Smooth muscle cell (in vitro differentiated cells): ENCODE measurements around the gene TRIM21. TPM values are rescaled to one million over a fixed set of nuclear protein-coding genes. Genes with fewer than 3 reads are reported as not detected.

Source experiments
- DNase-seq: peaks from one replicate; lab custom pipeline; 2025; ENCODE audit not compliant: unreplicated experiment; lab: John Stamatoyannopoulos, UW
- H2AFZ ChIP-seq: fragments of 200-600 bp; sonication (generic); 2 replicates; pipeline ENCODE4 v1.6.0; 2016; ENCODE audit warnings: antibody characterized with exemption, low read depth, mild to moderate bottlenecking
- H3F3A ChIP-seq: fragments of 200-600 bp; sonication (generic); 2 replicates; pipeline ENCODE4 v1.6.0; 2017; ENCODE audit warnings: antibody characterized with exemption, low read depth
- H3K27ac ChIP-seq: fragments of 200-600 bp; sonication (generic); 2 replicates; pipeline ENCODE4 v1.5.1; 2016; ENCODE audit warnings: low read depth, mild to moderate bottlenecking
- H3K27me3 ChIP-seq: fragments of 200-600 bp; sonication (generic); 2 replicates; pipeline ENCODE4 v1.6.1; 2016; ENCODE audit warnings: low read depth, mild to moderate bottlenecking
- H3K36me3 ChIP-seq: fragments of 200-600 bp; sonication (generic); 2 replicates; pipeline ENCODE4 v1.5.1; 2016; ENCODE audit warnings: low read depth
- H3K4me1 ChIP-seq: fragments of 200-600 bp; sonication (generic); 2 replicates; pipeline ENCODE4 v1.5.1; 2016; ENCODE audit warnings: low read depth
- H3K4me2 ChIP-seq: fragments of 200-600 bp; sonication (generic); 2 replicates; pipeline ENCODE4 v1.6.0; 2016; ENCODE audit warnings: mild to moderate bottlenecking
- H3K4me3 ChIP-seq: fragments of 200-600 bp; sonication (generic); 2 replicates; pipeline ENCODE4 v1.5.1; 2016; ENCODE audit warnings: mild to moderate bottlenecking
- H3K79me2 ChIP-seq: fragments of 200-600 bp; sonication (generic); 2 replicates; pipeline ENCODE4 v1.6.0; 2016; ENCODE audit warnings: low read depth, mild to moderate bottlenecking
- H3K9ac ChIP-seq: fragments of 200-600 bp; sonication (generic); 2 replicates; pipeline ENCODE4 v1.6.0; 2016; ENCODE audit warnings: low read depth
- H3K9me3 ChIP-seq: fragments of 200-600 bp; sonication (generic); replicated peaks from 2 replicates; pipeline ENCODE4 v1.5.1; 2016; ENCODE audit warnings: low read depth
- H4K20me1 ChIP-seq: fragments of 200-600 bp; sonication (generic); 2 replicates; pipeline ENCODE4 v1.6.0; 2016; ENCODE audit warnings: low read depth
- CTCF ChIP-seq: fragments of 200-600 bp; sonication (generic); IDR thresholded peaks from 2 replicates; pipeline ENCODE4 v1.5.1; 2017; ENCODE audit warnings: borderline replicate concordance, mild to moderate bottlenecking, antibody characterized with exemption; ENCODE audit not compliant: insufficient read depth, poor library complexity, severe bottlenecking
- WGBS: methylation state at CpG from one replicate; pipeline ENCODE4 v1.1.7; 2016; ENCODE audit warnings: low lambda C conversion rate; 5-methylcytosine and 5-hydroxymethylcytosine counted together
- polyA plus RNA-seq: library from polyadenylated mRNA; unstranded; fragments of >200 nt; fragmentation: Nextera tagmentation; extraction: Ambion mirVana; gene quantifications from 2 replicates; pipeline ENCODE4 v1.2.1, GENCODE V29; 2016
- total RNA-seq: library from RNA; depleted of rRNA; stranded (reverse); fragments of >200 nt; gene quantifications from 2 replicates; pipeline ENCODE4 v1.2.3, GENCODE V29; 2014

The TRIM21 gene
- total RNA-seq (14.0 and 18.7 TPM in 2 replicates), polyA plus RNA-seq (14.0 and 27.6 TPM in 2 replicates)

- Histone ChIP-seq H3K4me2 (peak within 1 kb of the TSS; percentile 90), H4K20me1 (no peaks in the 10 kb centered on the region), H3K36me3 (peaks cover 3% of the 10 kb centered on the region), H3K4me3 (peak within 1 kb of the TSS; percentile 69), H3K4me1 (no peaks in the 10 kb centered on the region), H3F3A (no peaks in the 10 kb centered on the region), H3K9ac (peak within 1 kb of the TSS; percentile 64), H3K9me3 (no peaks in the 10 kb centered on the region), H3K79me2 (peaks cover 5% of the 10 kb centered on the region), H3K27me3 (no peaks in the 10 kb centered on the region), H2AFZ (peak within 1 kb of the TSS; percentile 91), H3K27ac (no peak within 1 kb of the TSS)
- TF ChIP-seq CTCF: no peak
- WGBS: 7% methylated on average over 13 of the region's 13 CpGs
- peak; percentile 39 for DNase-seq
These were observed at the start of gene TRIM21 for GRCh38 chr11:4393209-4393857. TSS of gene TRIM21 (minus strand) at chr11:4393702. CDS start at chr11:4390409, 3,293 bp downstream.

- Histone ChIP-seq H2AFZ (no peak overlapping the region), H3K9me3 (no peaks in the 10 kb centered on the region), H3K36me3 (no peaks in the 10 kb centered on the region), H4K20me1 (no peaks in the 10 kb centered on the region), H3K4me2 (no peak overlapping the region), H3K9ac (no peak overlapping the region), H3K4me3 (no peak overlapping the region), H3K27ac (no peak overlapping the region), H3K79me2 (no peaks in the 10 kb centered on the region), H3K4me1 (no peaks in the 10 kb centered on the region), H3F3A (no peaks in the 10 kb centered on the region), H3K27me3 (no peaks in the 10 kb centered on the region)
- DNase-seq: no peak
- WGBS: 93% methylated on average over 3 of the region's 3 CpGs
- no peak for TF ChIP-seq CTCF
These were observed 48.0 kb upstream of the TRIM21 start for GRCh38 chr11:4441515-4441914.

- no peaks in the 10 kb centered on the region for H3K9me3 ChIP-seq
- TF ChIP-seq CTCF: no peak
- no peaks in the 10 kb centered on the region for H3F3A ChIP-seq
- DNase-seq: no peak
- H3K4me2 ChIP-seq: no peak overlapping the region
- H3K27me3 ChIP-seq: no peaks in the 10 kb centered on the region
- H3K9ac ChIP-seq: no peak overlapping the region
- H3K4me3 ChIP-seq: no peak overlapping the region
- no peaks in the 10 kb centered on the region for H3K4me1 ChIP-seq
- H3K79me2 ChIP-seq: no peaks in the 10 kb centered on the region
- no peaks in the 10 kb centered on the region for H4K20me1 ChIP-seq
- H3K36me3 ChIP-seq: no peaks in the 10 kb centered on the region
- no peak overlapping the region for H2AFZ ChIP-seq
- H3K27ac ChIP-seq: no peak overlapping the region
- WGBS: 80% methylated on average over 1 of the region's 1 CpG
These were observed 42.9 kb upstream of the TRIM21 start for GRCh38 chr11:4436411-4436810.

GRCh38 chr11:4433856-4434255 is 40.4 kb upstream of the TRIM21 start:
- Histone ChIP-seq H2AFZ (no peak overlapping the region), H3K4me1 (no peaks in the 10 kb centered on the region), H3K36me3 (no peaks in the 10 kb centered on the region), H3K9ac (no peak overlapping the region), H3K27me3 (no peaks in the 10 kb centered on the region), H3K27ac (no peak overlapping the region), H3K79me2 (no peaks in the 10 kb centered on the region), H3K4me3 (no peak overlapping the region), H3F3A (no peaks in the 10 kb centered on the region), H4K20me1 (no peaks in the 10 kb centered on the region), H3K4me2 (no peak overlapping the region), H3K9me3 (no peaks in the 10 kb centered on the region)
- no peak for TF ChIP-seq CTCF
- 80% methylated on average over 2 of the region's 2 CpGs for WGBS
- no peak for DNase-seq
